Effector memory CD4-positive, alpha-beta T cell (primary cell): ENCODE results near the gene SMIM5.

Source experiments
- DNase-seq, 3 donors: peaks; one replicate each; pipeline ENCODE4 v3.0.0-alpha.2; 2020
- H3K27ac ChIP-seq: 2 replicates; pipeline ENCODE4 v1.7.0; 2013; ENCODE audit warnings: mild to moderate bottlenecking, low read length, moderate library complexity; ENCODE audit not compliant: insufficient read depth, poor library complexity, severe bottlenecking
- H3K27me3 ChIP-seq: replicated peaks from 2 replicates; pipeline ENCODE4 v1.7.0; 2013; ENCODE audit warnings: mild to moderate bottlenecking, low read length; ENCODE audit not compliant: insufficient read depth, control insufficient read depth, poor library complexity, severe bottlenecking
- H3K36me3 ChIP-seq: 2 replicates; pipeline ENCODE4 v1.7.0; 2013; ENCODE audit warnings: mild to moderate bottlenecking, low read length, moderate library complexity; ENCODE audit not compliant: control insufficient read depth, insufficient read depth
- H3K4me1 ChIP-seq: 2 replicates; pipeline ENCODE4 v1.7.0; 2013; ENCODE audit warnings: low read length, mild to moderate bottlenecking; ENCODE audit not compliant: control insufficient read depth, insufficient read depth, poor library complexity, severe bottlenecking
- H3K4me3 ChIP-seq: 2 replicates; pipeline ENCODE4 v1.7.0; 2013; ENCODE audit warnings: low read length, low read depth, mild to moderate bottlenecking; ENCODE audit not compliant: insufficient read depth, poor library complexity, severe bottlenecking
- H3K9me3 ChIP-seq: 2 replicates; pipeline ENCODE4 v1.7.0; 2013; ENCODE audit warnings: mild to moderate bottlenecking, low read length, moderate library complexity; ENCODE audit not compliant: control insufficient read depth

The SMIM5 gene

GRCh38 chr17:75639327-75639726 lies 6.1 kb downstream of the SMIM5 start:
- Histone ChIP-seq H3K36me3 (no peaks in the 10 kb centered on the region), H3K4me1 (no peaks in the 10 kb centered on the region), H3K27me3 (no peaks in the 10 kb centered on the region), H3K9me3 (no peaks in the 10 kb centered on the region), H3K27ac (no peak overlapping the region), H3K4me3 (no peak overlapping the region)
- no peak for DNase-seq

- H3K4me1 ChIP-seq, result no peaks in the 10 kb centered on the region
- DNase-seq, result no peak
- no peak overlapping the region for H3K4me3 ChIP-seq
Measured at GRCh38 chr17:75639771-75640555, 6.7 kb downstream of the SMIM5 start.

GRCh38 chr17:75640556-75641119 lies 7.4 kb downstream of the SMIM5 start:
- Histone ChIP-seq H3K9me3 (no peaks in the 10 kb centered on the region), H3K4me1 (no peaks in the 10 kb centered on the region), H3K4me3 (no peak overlapping the region), H3K27ac (no peak overlapping the region), H3K36me3 (no peaks in the 10 kb centered on the region), H3K27me3 (no peaks in the 10 kb centered on the region)
- no peak for DNase-seq

More at GRCh38 chr17:75639771-75640555, 6.7 kb downstream of the SMIM5 start:
- H3K36me3 ChIP-seq, result no peaks in the 10 kb centered on the region
- no peak overlapping the region for H3K27ac ChIP-seq
- H3K9me3 ChIP-seq, result no peaks in the 10 kb centered on the region
- H3K27me3 ChIP-seq, result no peaks in the 10 kb centered on the region

DNA sequence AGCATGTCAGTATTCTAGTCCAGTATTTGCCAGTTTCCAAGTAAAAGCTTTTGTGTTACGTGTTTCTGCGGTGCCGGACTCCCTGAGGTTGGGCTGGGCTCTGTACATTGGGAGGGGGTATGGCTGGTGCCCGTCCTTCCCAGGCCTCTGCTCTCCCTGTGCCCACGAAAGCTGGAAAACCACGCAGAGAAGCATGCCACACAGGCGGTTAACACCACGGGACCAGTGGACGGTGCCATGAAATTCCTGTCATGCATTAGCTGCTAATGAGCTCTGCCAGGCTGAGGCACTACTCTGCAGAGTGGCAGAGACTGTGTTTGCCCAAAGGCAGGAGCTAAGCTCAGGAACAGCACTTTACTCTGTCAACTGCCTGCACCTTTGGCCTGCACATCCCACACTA lies 8.1 kb downstream of the SMIM5 start:
- Histone ChIP-seq H3K27ac (no peak overlapping the region), H3K4me3 (no peak overlapping the region), H3K27me3 (no peaks in the 10 kb centered on the region), H3K4me1 (no peaks in the 10 kb centered on the region), H3K9me3 (no peaks in the 10 kb centered on the region), H3K36me3 (no peaks in the 10 kb centered on the region)
- no peak for DNase-seq

DNA sequence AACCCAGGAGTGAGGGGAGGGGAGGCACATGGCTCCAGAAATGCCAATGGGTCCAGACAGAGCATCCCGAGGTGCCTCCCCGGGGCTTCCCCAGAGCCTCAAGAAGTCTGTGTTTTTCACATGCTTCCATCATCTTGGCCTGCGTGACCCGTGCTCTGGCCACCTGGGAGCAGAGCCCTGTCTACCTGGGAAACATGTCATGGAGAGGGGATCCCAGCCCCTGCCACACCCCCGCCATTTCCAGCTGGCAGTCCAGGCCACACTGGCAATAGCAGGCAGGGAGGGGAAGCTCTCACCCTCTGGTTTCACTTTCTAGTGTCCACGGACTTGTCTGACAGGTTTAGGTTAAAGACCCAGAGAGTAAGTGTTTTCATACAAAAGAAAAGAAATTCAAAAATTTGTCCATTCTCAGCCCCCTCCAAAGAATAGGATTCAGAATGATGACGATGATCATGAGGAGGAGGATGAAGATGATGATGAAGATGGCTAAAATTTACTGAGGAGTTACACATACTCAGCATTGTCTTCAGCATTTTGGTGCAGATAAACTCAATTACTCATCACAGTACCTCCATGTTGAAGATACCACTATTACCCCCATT lies 9.0 kb downstream of the SMIM5 start:
- no peaks in the 10 kb centered on the region for H3K4me1 ChIP-seq
- no peaks in the 10 kb centered on the region for H3K36me3 ChIP-seq
- DNase-seq, result no peak
- no peaks in the 10 kb centered on the region for H3K9me3 ChIP-seq
- no peak overlapping the region for H3K27ac ChIP-seq
- H3K27me3 ChIP-seq, result no peaks in the 10 kb centered on the region
- no peak overlapping the region for H3K4me3 ChIP-seq

- H3K4me1 ChIP-seq, result no peaks in the 10 kb centered on the region
- H3K36me3 ChIP-seq, result no peaks in the 10 kb centered on the region
- H3K27me3 ChIP-seq, result no peaks in the 10 kb centered on the region
- DNase-seq, result no peak
- no peaks in the 10 kb centered on the region for H3K9me3 ChIP-seq
- H3K27ac ChIP-seq, result no peak overlapping the region
- H3K4me3 ChIP-seq, result no peak overlapping the region
Measured at GRCh38 chr17:75642784-75643642, 9.8 kb downstream of the SMIM5 start.

- H3K4me3 ChIP-seq, result no peak overlapping the region
- H3K9me3 ChIP-seq, result no peaks in the 10 kb centered on the region
- no peak for DNase-seq
- no peaks in the 10 kb centered on the region for H3K36me3 ChIP-seq
- H3K27ac ChIP-seq, result no peak overlapping the region
- no peaks in the 10 kb centered on the region for H3K27me3 ChIP-seq
- no peaks in the 10 kb centered on the region for H3K4me1 ChIP-seq
Measured at GRCh38 chr17:75643643-75644017, 10.4 kb downstream of the SMIM5 start.

DNA sequence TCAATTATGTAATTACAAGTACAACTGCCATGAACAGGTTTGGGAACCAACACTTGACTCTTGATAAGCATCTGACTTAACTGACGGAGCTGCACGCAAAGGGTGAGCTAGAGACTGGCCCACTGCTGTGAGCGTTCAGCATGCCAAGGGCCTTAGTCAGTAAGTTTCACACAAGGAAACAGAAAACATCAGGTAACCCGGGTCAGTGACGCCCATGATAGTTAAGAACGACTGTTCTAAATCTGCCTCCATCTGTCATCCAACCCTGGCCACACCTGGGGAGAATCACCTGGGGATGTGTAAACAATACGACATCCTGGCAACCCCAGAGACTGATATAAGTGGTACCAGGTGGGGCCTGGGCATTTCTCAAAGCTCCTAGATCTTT lies 12.3 kb downstream of the SMIM5 start:
- no peak for DNase-seq
- no peaks in the 10 kb centered on the region for H3K9me3 ChIP-seq
- no peak overlapping the region for H3K4me3 ChIP-seq
- peaks cover 14% of the 10 kb centered on the region for H3K36me3 ChIP-seq
- no peaks in the 10 kb centered on the region for H3K4me1 ChIP-seq
- H3K27me3 ChIP-seq, result no peaks in the 10 kb centered on the region
- no peak overlapping the region for H3K27ac ChIP-seq

GRCh38 chr17:75645889-75646637 lies 12.8 kb downstream of the SMIM5 start:
- H3K4me3 ChIP-seq, result no peak overlapping the region
- H3K27ac ChIP-seq, result no peak overlapping the region
- H3K9me3 ChIP-seq, result no peaks in the 10 kb centered on the region
- no peak for DNase-seq
- H3K4me1 ChIP-seq, result no peaks in the 10 kb centered on the region
- H3K27me3 ChIP-seq, result no peaks in the 10 kb centered on the region
- peaks cover 16% of the 10 kb centered on the region for H3K36me3 ChIP-seq
